Activated T-cell treated with anti-CD3 and anti-CD28 coated beads, Interleukin-2, amount 50 U/mL, for 72 hours (primary cell): Measurements from ENCODE around the gene ZNF227. TPM values are rescaled to one million over a fixed set of nuclear protein-coding genes. Genes with fewer than 3 reads are reported as not detected.
A peak's percentile ranks its signal among the peaks of the same experiment; 100 is the strongest.
"Not testable (repeated sequence)": the region's sequence is repeated elsewhere in the genome, so short reads cannot be mapped to it uniquely, and the experiment has no call there.

Experiments used
- ATAC-seq, 2 donors: fragments of 150-1000 bp; cut with Tn5 transposase; replicated peaks in 1 of 2; 2 replicates each; pipeline ENCODE4 v1.10.0; 2021; ENCODE audit warnings: moderate library complexity in 2 of 2, mild to moderate bottlenecking in 1 of 2
- DNase-seq, 2 donors: peaks; one replicate each; pipeline ENCODE4 v3.0.0; 2021 to 2022; ENCODE audit warnings: mixed read lengths in 1 of 2
- H3K27ac Mint-ChIP-seq: one replicate; pipeline ENCODE4 v1.8.0; 2022; ENCODE audit warnings: mild to moderate bottlenecking, moderate library complexity, mixed read lengths
- H3K27me3 Mint-ChIP-seq: one replicate; pipeline ENCODE4 v1.8.0; 2022; ENCODE audit warnings: low read depth, mixed read lengths
- H3K36me3 Mint-ChIP-seq, 2 donors: one replicate each; pipeline ENCODE4 v1.8.0; 2022; ENCODE audit warnings: mixed read lengths in 2 of 2, mild to moderate bottlenecking in 1 of 2; ENCODE audit not compliant: insufficient read depth in 2 of 2
- H3K4me1 Mint-ChIP-seq: one replicate; pipeline ENCODE4 v1.8.0; 2022; ENCODE audit warnings: low read depth, mixed read lengths
- H3K4me3 Mint-ChIP-seq, 2 donors: one replicate each; pipeline ENCODE4 v1.8.0; 2022; ENCODE audit warnings: mild to moderate bottlenecking in 2 of 2, mixed read lengths in 2 of 2, moderate library complexity in 2 of 2
- H3K9me3 Mint-ChIP-seq, 2 donors: one replicate each; pipeline ENCODE4 v1.8.0; 2022; ENCODE audit warnings: mixed read lengths in 2 of 2
- total RNA-seq, 2 donors: library from RNA; stranded (reverse); gene quantifications; one replicate each; pipeline ENCODE4 v1.2.3, GENCODE V29; 2022

Gene ZNF227
- total RNA-seq, 2 donors from 2014 or later: 31.5 to 36.6 TPM

DNA sequence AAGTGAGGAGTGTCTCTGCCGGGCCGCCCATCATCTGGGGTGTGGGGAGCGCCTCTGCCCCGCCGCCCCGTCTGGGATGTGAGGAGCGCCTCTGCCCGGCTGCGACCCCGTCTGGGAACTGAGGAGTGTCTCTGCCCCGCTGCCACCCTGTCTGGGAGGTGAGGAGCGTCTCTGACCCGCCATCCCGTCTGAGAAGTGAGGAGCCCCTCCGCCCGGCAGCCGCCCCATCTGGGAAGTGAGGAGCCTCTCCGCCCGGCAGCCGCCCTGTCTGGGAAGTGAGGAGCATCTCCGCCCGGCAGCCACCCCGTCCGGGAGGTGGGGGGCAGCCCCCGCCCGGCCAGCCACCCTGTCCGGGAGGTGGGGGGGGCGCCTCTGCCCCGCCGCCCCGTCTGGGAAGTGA is 8.5 kb upstream of the ZNF227 start:
- Mint-ChIP-seq H3K36me3 (peaks cover 15 to 21% of the 10 kb centered on the region in 2 donors), H3K9me3 (peaks cover 5 to 14% of the 10 kb centered on the region in 2 donors), H3K4me1 (peaks cover 12% of the 10 kb centered on the region)
- not testable (repeated sequence) for ATAC-seq, H3K27ac Mint-ChIP-seq, H3K27me3 Mint-ChIP-seq, DNase-seq, H3K4me3 Mint-ChIP-seq

DNA sequence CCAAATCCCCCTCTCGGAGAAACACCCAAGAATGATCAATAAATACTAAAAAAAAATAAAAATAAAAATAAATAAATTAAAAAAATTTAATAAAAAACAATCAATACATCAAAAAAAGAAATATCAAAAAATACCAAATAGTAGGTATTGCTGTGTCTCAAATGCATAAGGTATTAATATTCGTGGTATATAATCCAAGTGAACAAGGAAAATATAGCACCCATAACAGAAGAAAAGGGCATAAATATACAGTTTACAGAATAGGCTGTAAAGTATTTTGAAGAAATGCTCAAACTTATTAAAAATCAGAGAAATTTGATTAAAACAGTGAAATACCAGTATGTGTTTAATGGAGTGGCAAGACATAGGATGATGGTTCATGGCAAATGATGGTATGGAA is 7.6 kb upstream of the ZNF227 start:
- Mint-ChIP-seq H3K4me3 (no peak overlapping the region), H3K9me3 (peaks cover 5 to 11% of the 10 kb centered on the region in 2 donors), H3K27ac (no peak overlapping the region), H3K4me1 (peaks cover 12% of the 10 kb centered on the region), H3K27me3 (no peaks in the 10 kb centered on the region), H3K36me3 (peaks cover 14 to 24% of the 10 kb centered on the region in 2 donors)
- no peak for DNase-seq
- no peak for ATAC-seq

DNA sequence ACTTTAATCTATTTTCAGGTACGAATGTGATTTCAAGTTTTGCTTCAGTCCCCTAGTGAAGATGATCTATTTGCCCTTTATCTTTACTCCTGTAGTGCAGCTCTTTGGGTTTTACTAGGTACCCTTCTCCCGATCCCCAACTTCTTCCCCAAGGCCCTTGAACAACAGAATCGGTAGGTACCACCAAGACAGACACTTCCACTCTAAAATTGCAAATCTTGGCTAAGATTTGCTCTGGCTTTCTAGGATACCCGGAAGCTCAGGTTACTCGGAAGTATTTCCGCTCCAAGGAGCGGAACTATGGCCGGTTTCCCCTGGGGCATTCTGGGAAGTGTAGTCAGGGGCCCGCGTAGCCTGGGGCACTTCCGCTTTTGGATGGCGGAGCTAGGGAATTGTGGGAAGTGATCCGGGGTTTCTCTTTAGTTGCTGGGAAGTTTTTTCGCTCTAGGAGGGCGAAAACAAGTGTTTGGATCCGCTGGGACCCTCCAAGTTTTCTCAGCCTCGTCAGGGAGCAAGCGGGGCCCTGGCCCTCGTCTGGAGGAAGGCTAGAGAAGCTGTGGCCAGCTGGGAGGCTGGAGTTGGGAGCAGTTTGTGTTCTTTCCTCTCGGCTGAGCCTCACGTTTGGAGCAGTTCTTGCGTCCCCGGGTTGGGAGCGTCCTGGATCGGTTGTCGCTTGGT is 5.1 kb upstream of the ZNF227 start:
- H3K4me3 Mint-ChIP-seq: peak overlapping the region; percentile 93 to 94
- H3K27me3 Mint-ChIP-seq: no peaks in the 10 kb centered on the region
- DNase-seq (peak; percentile 75 to 81), ATAC-seq (peak; percentile 93 to 94)
- peaks cover 12% of the 10 kb centered on the region for H3K4me1 Mint-ChIP-seq
- peaks cover 13 to 21% of the 10 kb centered on the region in 2 donors for H3K36me3 Mint-ChIP-seq
- H3K9me3 Mint-ChIP-seq: peaks cover 5 to 12% of the 10 kb centered on the region in 2 donors
- H3K27ac Mint-ChIP-seq: peak overlapping the region; percentile 94

DNA sequence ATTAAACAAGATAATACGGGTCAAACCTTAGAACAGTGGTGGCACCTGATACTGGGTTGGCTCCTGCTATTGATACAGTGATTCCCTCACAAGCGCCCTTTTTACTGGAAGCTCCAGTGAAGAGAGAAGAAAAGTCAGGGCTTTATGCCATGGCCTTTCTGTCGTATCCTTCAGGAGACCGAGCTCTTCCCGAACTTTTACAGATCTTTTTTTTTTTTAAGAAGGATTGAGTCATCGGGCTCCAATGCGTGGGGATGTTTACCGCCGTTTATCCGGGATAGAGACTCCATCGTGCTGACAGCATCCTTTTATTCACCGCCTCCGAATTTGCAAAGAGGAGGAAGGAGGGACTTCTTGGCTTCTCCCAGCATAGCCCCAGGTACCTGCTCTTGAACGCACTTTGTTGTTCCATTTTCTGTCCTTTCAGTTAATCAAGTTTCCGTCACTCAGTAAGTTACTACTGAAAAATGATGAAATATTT is 574 bp downstream of the ZNF227 start:
- H3K4me1 Mint-ChIP-seq: peaks cover 25% of the 10 kb centered on the region
- ATAC-seq (peak in 1 of 2 donors; percentile 2), DNase-seq (no peak)
- H3K4me3 Mint-ChIP-seq: peak overlapping the region; percentile 87 to 95
- H3K27me3 Mint-ChIP-seq: no peaks in the 10 kb centered on the region
- H3K27ac Mint-ChIP-seq: peak overlapping the region; percentile 83
- H3K9me3 Mint-ChIP-seq: peaks cover 4 to 7% of the 10 kb centered on the region in 2 donors
- H3K36me3 Mint-ChIP-seq: peaks cover 12 to 36% of the 10 kb centered on the region in 2 donors

DNA sequence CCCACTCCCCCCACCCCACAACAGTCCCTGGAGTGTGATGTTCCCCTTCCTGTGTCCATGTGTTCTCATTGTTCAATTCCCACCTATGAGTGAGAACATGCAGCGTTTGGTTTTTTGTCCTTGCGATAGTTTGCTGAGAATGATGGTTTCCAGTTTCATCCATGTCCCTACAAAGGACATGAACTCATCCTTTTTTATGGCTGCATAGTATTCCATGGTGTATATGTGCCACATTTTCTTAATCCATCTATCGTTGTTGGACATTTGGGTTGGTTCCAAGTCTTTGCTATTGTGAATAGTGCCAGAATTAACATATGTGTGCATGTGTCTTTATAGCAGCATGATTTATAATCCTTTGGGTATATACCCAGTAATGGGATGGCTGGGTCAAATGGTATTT is 7.6 kb downstream of the ZNF227 start:
- H3K27me3 Mint-ChIP-seq, DNase-seq, H3K9me3 Mint-ChIP-seq, H3K27ac Mint-ChIP-seq, H3K4me3 Mint-ChIP-seq, ATAC-seq: not testable (repeated sequence)
- Mint-ChIP-seq H3K4me1 (peaks cover 13% of the 10 kb centered on the region), H3K36me3 (peaks cover 27 to 59% of the 10 kb centered on the region in 2 donors)

DNA sequence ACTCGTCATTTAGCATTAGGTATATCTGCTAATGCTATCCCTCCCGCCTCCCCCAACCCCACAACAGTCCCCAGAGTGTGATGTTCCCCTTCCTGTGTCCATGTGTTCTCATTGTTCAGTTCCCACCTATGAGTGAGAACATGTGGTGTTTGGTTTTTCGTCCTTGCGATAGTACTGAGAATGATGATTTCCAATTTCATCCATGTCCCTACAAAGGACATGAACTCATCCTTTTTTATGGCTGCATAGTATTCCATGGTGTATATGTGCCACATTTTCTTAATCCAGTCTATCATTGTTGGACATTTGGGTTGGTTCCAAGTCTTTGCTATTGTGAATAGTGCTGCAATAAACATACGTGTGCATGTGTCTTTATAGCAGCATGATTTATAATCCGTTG is 8.4 kb downstream of the ZNF227 start:
- Mint-ChIP-seq H3K36me3 (peaks cover 30 to 58% of the 10 kb centered on the region in 2 donors), H3K9me3 (peaks cover 8 to 11% of the 10 kb centered on the region in 2 donors)
- not testable (repeated sequence) for DNase-seq, H3K27ac Mint-ChIP-seq, H3K27me3 Mint-ChIP-seq, H3K4me1 Mint-ChIP-seq, ATAC-seq, H3K4me3 Mint-ChIP-seq

DNA sequence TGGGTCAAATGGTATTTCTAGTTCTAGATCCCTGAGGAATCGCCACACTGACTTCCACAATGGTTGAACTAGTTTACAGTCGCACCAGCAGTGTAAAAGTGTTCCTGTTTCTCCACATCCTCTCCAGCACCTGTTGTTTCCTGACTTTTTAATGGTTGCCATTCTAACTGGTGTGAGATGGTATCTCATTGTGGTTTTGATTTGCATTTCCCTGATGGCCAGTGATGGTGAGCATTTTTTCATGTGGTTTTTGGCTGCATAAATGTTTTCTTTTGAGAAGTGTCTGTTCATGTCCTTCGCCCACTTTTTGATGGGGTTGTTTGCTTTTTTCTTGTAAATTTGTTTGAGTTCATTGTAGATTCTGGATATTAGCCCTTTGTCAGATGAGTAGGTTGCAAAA is 9.0 kb downstream of the ZNF227 start:
- H3K27ac Mint-ChIP-seq, H3K27me3 Mint-ChIP-seq, DNase-seq, H3K4me3 Mint-ChIP-seq, ATAC-seq, H3K4me1 Mint-ChIP-seq: not testable (repeated sequence)
- peaks cover 33 to 59% of the 10 kb centered on the region in 2 donors for H3K36me3 Mint-ChIP-seq
- peaks cover 8 to 11% of the 10 kb centered on the region in 2 donors for H3K9me3 Mint-ChIP-seq

DNA sequence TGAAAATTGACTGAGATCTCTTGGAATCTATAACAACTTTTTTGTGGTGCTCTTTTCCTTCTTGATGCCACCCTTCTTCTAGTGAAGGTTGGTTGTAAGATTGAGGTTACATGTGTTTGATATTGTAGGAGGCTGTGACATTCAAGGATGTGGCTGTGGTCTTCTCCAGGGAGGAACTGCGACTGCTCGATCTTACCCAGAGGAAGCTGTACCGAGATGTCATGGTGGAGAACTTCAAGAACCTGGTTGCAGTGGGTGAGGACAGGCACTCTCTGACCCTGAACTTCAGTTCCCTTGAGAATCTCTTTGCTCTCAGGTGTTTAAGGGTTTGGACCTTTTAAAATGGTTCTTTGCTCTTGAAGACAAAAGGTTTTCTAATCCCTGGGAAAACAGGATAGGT is 16.0 kb downstream of the ZNF227 start:
- Mint-ChIP-seq H3K27ac (no peak overlapping the region), H3K4me3 (no peak overlapping the region), H3K27me3 (no peaks in the 10 kb centered on the region), H3K4me1 (no peaks in the 10 kb centered on the region), H3K9me3 (peaks cover 13% of the 10 kb centered on the region in 2 donors), H3K36me3 (peaks cover 42 to 81% of the 10 kb centered on the region in 2 donors)
- DNase-seq: no peak
- no peak for ATAC-seq

DNA sequence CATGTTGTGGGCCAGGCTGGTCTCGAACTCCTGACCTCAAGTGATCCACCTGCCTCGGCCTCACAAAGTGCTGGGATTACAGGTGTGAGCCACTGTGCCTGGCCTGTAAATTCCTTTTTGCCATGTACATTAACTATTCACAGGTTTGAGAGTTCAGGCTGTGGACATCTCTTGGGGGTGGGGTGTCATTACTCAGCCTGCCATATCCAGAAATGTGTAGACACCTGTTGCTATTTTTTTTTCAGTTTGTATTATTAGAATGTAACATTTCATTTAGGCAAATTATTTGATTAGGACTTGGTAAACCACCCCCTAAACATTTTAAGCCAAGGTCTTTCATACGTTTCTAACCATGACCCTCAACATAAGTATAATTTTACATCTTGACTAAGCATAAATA is 20.5 kb downstream of the ZNF227 start:
- Mint-ChIP-seq H3K27ac (no peak overlapping the region), H3K27me3 (no peaks in the 10 kb centered on the region), H3K36me3 (peaks cover 61 to 85% of the 10 kb centered on the region in 2 donors), H3K4me3 (no peak overlapping the region), H3K9me3 (peaks cover 33 to 40% of the 10 kb centered on the region in 2 donors), H3K4me1 (no peaks in the 10 kb centered on the region)
- ATAC-seq (no peak), DNase-seq (no peak)

DNA sequence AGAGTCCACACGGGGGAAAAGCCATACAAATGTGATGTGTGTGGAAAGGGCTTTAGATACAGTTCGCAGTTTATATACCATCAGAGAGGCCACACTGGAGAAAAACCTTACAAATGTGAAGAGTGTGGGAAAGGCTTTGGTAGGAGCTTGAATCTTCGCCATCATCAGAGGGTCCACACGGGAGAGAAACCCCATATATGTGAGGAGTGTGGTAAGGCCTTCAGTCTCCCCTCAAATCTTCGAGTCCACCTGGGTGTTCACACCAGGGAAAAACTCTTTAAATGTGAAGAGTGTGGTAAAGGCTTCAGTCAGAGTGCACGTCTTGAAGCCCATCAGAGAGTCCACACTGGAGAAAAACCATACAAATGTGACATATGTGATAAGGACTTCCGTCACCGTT is 24.1 kb downstream of the ZNF227 start:
- DNase-seq (no peak), ATAC-seq (no peak)
- Mint-ChIP-seq H3K36me3 (peaks cover 47 to 66% of the 10 kb centered on the region in 2 donors), H3K9me3 (peaks cover 28 to 35% of the 10 kb centered on the region in 2 donors), H3K27ac (no peak overlapping the region), H3K27me3 (no peaks in the 10 kb centered on the region), H3K4me1 (no peaks in the 10 kb centered on the region), H3K4me3 (no peak overlapping the region)

DNA sequence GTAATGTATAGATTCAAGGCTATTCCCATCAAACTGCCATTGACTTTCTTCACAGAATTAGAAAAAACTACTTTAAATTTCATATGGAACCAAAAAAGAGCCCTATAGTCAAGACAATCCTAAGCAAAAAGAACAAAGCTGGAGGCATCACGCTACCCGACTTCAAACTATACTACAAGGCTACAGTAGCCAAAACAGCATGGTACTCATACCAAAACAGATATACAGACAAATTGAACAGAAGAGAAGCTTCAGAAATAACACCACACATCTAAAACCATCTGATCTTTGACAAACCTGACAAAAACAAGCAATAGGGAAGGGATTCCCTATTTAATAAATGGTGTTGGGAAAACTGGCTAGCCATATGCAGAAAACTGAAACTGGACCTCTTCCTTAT is 40.0 kb downstream of the ZNF227 start:
- Mint-ChIP-seq H3K9me3 (peaks cover 45 to 56% of the 10 kb centered on the region in 2 donors), H3K36me3 (peaks cover 43 to 73% of the 10 kb centered on the region in 2 donors)

DNA sequence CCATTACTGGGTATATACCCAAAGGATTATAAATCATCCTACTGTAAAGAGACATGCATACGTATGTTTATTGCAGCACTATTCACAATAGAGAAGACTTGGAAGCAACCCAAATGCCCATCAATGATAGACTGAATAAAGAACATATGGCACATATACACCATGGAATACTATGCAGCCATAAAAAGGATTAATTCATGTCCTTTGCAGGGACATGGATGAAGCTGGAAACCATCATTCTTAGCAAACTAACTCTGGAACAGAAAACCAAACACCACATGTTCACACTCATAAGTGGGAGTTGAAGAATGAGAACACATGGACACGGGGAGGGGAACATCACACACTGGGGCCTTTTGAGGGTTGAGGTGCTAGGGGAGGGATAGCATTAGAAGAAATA is 41.1 kb downstream of the ZNF227 start:
- DNase-seq, H3K27me3 Mint-ChIP-seq, H3K27ac Mint-ChIP-seq, H3K4me1 Mint-ChIP-seq, ATAC-seq, H3K4me3 Mint-ChIP-seq: not testable (repeated sequence)
- Mint-ChIP-seq H3K36me3 (peaks cover 48 to 76% of the 10 kb centered on the region in 2 donors), H3K9me3 (peaks cover 47 to 64% of the 10 kb centered on the region in 2 donors)

More for the DNA sequence above, 40.0 kb downstream of the ZNF227 start:
- not testable (repeated sequence) for H3K27me3 Mint-ChIP-seq, H3K27ac Mint-ChIP-seq, ATAC-seq, DNase-seq, H3K4me3 Mint-ChIP-seq, H3K4me1 Mint-ChIP-seq

DNA sequence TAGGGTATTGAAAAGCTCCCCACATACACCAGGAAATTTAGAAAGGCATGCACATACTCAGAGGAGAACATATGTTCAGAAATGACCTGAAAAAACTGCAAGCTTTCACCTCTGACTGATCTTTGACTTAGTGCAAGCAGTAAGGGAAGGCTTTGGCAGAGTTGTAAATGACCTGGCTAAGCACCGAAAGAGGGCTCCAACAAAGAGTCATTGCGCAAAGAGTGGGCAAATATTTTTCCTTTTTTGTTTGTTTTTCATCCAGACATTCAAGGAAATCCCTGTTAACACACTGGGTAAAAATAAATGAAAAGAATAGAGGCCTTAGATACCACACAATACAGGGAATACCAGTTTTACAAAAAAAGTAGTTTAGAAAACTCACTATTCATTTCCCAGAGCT is 42.2 kb downstream of the ZNF227 start:
- no peaks in the 10 kb centered on the region for H3K27me3 Mint-ChIP-seq
- H3K27ac Mint-ChIP-seq: no peak overlapping the region
- H3K4me1 Mint-ChIP-seq: peaks cover 4% of the 10 kb centered on the region
- peaks cover 46 to 63% of the 10 kb centered on the region in 2 donors for H3K9me3 Mint-ChIP-seq
- peaks cover 45 to 74% of the 10 kb centered on the region in 2 donors for H3K36me3 Mint-ChIP-seq
- DNase-seq (no peak), ATAC-seq (no peak)
- no peak overlapping the region for H3K4me3 Mint-ChIP-seq
